Measurements from ENCODE around the gene CLCN6.
A peak's percentile ranks its signal among the peaks of the same experiment; 100 is the strongest.

The CLCN6 gene

DNA sequence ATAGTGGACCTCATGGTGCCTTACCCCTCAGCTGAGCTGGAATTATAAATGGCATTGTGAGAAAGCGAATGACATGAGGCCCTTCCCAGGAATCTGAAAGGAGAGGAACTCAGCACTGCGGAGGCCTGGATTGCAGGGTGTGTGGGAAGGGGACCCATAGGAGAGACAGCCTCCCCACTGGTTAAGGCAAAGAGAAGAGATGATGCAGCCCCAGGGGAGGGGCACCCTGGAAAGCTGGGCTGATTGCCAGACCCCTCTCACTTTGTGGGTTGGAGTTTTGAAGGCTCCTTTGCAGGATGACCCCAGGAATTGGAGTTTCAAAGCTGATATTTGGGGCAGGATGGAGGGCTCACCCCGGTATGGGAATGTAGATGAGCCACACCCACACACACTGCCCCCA is 50.7 kb downstream of the CLCN6 start:
- no peak for DNase-seq (ENCODE audit: low spot score)

DNA sequence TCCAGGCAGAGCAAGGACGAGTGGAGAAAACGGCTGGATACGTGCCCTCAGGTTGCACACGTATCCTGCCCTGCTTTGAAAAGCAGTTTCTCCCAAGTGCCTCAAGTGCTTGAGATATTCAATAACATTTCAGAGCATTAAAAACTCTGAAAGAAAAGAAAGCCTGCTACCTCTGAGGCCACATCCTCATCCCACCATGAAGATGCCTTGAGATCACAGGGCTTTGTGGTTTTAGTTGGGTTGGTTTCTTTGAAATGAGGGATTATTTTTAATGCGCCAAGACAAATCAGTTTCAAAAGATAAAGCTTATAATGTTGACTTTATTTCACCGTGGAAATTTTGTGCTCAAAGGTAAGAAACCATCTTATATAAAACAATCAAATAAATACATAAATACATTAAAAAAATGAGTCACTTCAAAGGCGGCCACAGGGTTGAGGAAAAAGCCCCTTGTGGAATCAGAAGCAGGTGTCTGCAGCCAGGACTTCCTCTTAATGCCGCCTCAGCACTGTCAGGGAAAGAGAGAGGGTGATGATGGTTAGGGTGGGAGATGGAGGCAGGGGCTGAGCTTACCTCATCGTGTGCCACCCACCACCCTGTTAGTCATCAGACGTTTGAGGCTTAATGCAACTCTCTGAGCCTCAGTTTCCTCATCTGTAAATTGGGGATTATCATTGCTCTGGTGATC is 51.3 kb downstream of the CLCN6 start:
- no peak for DNase-seq (ENCODE audit: low spot score)

DNA sequence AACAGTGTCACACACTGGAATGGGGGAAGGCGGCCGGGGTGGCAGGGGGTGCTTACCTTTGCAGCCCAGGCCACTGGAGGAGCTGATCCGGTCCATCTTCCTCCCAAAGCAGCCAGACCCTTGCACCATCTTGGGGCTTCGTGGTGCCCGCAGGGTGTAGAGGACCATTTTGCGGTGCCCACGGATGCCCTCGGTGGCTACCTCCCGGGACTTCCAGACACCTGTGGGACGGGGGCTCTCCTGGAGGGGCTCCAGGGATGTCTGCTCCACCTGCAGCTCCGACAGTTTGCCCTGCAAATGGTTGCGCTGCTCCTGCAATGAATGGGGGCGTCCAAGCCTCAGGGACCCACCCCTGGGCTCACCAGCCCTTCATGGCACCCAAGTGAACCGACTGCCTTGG is 52.2 kb downstream of the CLCN6 start:
- DNase-seq (ENCODE audit: low spot score), result no peak

DNA sequence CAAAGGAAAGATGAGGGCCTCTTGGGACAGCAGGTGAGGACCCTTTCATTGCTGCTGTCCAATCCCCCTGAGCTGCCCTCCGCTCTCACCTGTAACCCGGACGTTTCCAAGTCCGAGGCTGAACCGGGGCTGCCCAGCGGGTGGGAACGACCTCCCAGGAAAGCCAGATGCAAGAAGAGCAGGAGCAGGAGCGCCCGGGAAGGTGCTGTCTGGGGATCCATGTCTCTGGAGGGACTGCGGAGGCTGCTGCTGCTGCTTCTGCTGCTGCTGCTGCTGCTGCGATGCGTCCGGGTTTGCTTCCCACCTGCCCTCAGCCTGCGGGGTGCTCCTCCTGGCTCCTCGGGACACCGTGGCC is 52.6 kb downstream of the CLCN6 start, which contains the start of gene NPPB:
Gene NPPB (minus strand): TSS at position 333 of the 355 bp plus-strand sequence. CDS start 112 bp downstream, at position 221.
- DNase-seq (ENCODE audit: low spot score), result no peak

DNA sequence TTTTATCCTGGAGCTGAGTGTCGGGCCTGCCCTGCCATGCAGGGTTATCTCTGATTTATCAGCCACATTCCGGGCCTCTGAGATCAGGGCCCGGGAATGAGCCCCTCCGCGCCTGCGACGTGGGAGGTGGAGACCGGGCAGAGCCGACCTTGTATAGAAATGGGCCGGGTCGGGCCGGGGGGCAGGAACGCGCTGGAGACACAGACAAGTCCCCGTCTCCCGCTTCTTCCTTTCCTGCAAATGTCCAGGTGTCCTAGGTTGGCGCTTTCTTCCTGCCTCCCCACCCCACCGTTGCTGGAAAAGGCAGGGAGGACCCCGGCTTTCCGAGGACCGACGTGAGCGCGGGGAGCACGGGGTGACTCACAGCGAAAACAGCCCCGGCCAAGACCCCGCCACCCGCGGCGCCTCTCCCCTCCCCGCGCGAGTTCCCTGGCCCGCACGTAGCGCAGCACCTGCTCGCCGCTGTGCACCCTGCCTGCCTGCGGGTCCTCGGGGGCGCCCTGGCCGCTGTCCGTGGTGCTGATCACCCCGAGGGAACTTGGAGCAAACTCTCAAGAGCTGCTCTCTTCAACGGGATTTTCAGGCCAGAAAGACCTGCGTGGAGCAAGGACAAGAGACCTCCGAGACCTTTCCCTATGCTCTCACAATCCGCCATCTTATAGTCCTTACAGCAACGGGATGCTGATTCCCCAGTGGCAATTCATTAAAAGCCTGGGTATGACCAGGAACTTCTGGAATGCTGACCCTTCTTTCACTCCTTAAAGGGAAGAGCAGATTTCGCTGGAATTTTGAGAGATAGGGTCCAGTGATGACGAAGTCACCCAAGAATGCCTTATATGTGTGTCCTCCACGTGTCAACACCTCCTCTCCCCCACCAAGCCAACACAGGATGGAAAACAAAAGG is 53.2 kb downstream of the CLCN6 start:
- DNase-seq (ENCODE audit: low spot score), result no peak

DNA sequence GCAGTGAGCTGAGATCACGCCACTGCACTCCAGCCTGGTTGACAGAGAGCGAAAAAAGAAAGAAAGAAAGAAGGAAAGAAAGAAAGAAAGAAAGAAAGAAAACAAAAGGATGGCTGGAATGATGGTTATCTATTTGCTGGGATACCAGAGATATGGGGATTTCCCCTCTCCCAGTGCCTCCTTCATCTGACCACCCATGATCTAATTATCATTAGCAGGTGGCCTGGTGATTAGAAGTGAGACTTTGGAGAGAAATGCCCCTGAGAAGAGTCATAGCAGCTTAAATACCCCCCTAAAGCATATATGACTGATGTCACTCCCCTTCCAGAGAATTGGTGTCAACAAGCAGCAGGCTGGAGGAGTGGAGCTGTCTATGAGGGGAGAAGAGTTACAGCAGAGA is 54.1 kb downstream of the CLCN6 start:
- DNase-seq (ENCODE audit: low spot score), result no peak

DNA sequence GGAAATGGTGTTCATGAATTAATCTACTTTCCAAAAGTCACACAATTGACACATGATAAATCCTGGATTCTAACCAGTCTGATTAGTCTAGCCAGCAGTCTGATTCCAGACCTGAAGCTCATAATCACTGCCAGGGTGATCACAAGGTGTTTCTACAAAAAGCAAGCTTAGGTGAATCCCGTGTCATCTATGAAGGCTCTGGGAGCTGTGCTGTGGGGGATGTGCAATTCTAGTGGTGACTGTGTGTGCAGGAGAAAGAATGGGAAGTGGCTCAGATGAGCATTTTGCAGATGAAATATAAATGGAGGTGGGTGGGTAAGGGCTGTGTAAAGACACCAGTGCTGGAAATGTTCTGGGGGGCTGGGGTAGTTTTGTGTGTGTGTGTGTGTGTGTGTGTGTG is 54.6 kb downstream of the CLCN6 start:
- no peak for DNase-seq (ENCODE audit: low spot score)

DNA sequence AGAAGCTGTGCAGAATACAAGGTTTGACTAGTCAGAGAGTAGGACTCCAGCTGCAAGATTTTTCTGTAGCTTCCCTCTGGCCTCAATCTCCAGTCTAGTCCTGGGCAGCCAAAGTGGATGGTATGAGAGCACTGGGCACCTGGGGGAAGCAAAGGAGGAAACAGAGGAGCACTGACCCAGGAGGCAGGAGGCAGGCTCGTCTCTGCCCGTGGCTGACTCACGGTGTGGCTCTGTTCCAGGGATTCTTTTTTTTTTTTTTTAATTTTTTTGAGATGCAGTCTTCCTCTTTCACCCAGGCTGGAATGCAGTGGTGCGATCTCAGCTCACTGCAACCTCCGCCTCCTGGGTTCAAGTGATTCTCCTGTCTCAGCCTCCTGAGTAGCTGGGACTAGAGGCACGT is 56.9 kb downstream of the CLCN6 start:
- no peak for DNase-seq (ENCODE audit: low spot score)

DNA sequence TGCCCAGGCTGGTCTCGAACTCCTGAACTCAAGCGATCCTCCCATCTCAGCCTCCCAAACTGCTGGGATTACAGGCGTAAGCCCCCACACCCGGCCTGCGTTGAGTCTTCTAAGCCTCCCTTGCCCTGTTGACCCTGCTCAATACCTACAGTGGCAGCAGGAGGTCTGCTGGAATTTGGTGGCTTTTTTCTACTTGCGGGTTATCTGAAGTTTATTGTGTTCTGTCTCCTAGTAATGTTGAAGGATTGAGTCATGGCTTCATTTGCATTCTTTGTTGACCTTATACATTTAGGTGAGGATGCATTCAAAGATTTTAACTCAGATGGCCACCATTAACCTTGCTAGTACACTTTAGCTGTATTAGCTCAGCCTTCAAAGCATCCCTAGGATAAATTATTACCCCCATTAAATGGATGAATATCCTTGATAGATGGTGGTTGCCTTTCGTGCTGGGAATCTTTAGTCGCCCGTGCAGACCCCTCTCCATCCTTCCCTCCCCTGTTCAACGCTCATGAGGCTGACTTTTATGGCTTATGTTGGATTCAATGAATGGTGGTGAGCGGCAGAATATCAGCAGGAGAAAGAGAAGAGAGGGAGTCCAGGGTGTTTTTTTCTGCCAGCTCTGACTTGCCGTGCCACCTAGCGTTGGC is 62.5 kb downstream of the CLCN6 start:
- no peak for DNase-seq (ENCODE audit: low spot score)

DNA sequence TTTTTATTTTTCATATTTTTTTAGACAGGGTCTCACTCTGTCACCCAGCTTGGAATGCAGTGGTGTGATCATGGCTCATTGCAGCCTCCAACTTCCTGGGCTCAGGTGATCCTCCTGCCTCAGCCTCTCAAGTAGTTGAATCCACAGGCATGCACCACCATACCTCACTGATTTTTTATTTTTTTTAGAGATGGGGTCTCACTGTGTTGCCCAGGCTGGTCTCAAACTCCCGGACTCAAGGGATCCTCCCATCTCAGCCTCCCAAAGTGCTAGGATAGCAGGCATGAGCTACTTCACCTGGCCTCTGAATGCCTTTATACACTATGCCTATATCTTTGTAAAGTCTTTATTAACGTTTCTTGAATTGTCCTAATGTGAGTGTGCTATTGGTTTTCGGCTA is 63.1 kb downstream of the CLCN6 start:
- no peak for DNase-seq (ENCODE audit: low spot score)

DNA sequence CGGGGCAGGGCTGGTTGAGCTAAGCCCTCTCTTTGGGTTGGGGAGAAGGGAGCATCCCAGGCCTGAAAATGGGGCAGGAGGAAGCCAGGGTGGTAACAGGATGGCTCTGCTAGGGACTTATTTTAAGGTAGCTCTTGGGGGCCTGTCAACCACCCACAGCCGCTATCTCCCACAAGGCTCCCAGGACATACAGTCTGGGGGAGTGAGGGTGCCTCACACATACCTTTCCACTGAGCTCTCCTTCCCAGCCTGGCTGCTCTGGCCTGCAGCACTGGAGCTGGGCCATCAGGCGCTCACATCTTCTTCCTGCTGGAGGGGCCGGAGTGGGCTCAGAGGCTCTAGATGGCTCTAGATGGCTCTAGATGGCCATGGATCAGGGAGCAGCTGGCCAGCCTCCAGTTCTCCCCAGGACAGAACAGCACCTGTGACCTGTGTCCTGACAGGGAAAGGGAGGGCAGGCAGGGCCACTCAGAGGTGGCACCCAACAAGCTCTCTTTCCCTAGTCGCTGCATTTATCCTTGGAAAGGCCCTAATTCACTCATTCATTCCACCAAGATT is 63.7 kb downstream of the CLCN6 start:
- no peak for DNase-seq (ENCODE audit: low spot score)

DNA sequence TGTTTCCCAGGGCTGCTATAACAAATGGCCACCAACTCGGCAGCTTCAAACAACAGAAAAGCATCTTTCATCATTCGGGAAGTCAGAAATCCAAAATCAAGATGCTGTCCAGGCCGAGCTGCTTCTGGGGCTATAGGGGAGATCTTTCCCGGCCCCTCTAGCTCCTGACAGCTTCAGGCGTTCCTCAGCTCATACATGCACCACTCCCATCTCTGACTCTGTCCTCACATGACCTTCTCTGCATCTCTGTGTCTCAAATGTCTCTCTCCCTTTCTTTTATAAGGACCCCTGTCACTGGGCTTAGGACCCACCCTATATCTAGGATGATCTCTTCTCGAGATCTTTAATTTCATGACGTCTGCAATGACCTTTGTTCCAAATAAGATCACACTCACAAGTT is 66.6 kb downstream of the CLCN6 start:
- no peak for DNase-seq (ENCODE audit: low spot score)

DNA sequence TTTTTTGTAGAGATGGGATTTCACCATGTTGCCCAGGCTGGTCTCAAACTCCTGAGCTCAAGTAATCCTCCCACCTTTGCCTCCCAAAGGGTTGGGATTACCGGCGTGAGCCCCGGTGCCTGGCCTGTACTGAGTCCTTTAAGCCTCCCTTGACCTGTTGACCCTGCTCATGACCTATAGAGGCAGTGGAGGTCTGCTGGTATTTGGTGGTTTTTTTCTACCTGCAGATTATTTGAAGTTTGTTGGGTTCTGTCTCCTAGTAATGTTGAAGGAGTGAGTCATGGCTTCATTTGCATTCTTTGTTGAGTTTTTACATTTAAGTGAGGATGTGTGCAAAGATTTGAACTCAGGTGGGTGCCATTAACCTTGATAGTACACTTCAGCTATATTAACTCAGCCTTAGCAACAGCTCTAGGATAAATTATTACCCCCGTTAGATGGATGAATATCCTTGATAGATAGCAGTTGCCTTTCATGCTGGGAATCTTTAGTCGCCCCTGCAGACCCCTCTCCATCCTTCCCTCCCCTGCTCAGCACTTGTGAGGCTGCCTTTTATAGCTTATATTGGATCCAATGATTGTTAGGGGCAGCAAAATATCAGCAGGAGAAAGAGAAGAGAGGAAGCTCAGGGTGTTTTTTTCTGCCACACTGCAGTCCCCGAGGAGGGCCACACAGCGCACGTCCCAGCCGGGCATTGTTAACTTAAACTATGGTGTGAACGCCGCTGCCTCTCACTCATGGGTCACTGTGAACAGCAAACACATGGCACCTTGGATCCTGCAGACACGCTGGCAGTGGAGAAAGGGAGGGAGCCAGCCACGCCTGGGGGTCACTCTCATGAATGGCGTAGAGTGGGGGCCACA is 67.6 kb downstream of the CLCN6 start:
- DNase-seq (ENCODE audit: low spot score), result no peak

DNA sequence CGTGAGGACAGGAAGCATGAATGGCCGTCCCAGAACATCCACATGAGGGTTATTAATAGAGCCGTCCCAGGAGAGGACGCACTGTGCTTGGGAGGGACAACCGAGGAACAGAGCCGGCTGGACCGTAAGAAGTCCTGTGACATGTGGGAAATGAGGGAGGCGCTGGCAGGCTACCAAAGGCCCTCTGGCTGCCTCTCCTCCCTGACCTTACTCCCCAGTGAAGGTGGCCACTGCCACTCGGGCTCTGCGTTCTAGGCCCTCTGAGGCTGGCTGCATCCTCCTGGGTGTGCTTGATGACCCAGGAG is 68.2 kb downstream of the CLCN6 start:
- no peak for DNase-seq (ENCODE audit: low spot score)

DNA sequence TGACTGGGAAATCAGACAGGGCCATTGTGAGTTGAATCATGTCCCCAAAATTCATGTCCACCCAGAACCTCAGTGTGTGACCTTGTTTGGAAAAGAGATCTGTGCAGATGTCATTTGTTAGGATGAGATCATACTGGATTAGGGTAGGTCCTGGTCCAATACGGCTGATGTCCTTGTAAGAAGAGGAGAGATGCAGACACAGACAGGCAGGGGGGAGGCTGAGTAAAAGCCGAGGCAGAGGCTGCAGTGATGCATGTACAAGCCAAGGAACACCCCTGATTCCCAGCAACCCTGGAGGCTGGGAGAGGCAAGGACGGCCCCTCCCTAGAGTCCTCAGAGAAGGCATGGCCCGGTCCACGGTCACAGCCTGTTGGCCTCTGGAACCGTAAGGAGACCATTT is 68.6 kb downstream of the CLCN6 start:
- no peak for DNase-seq (ENCODE audit: low spot score)

DNA sequence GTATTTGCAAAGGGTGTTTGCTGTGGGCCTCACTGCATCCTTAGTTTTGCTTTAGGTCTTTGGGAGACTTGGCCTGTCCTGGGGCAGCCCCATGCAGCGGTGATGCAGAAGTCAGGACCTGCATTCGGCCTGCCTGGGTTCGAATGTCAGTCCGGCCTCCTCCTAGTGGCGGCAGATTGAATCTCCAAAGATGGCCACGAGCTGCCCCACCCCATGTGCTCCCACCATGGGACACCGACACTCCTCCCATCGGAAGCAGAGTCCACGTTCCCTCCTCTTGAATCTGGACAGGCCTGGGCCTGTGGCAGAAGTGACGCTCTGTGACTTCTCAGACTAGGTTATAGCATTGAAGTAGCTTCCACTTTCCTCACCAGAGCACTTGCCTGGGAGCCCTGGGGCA is 69.1 kb downstream of the CLCN6 start:
- DNase-seq (ENCODE audit: low spot score), result no peak

DNA sequence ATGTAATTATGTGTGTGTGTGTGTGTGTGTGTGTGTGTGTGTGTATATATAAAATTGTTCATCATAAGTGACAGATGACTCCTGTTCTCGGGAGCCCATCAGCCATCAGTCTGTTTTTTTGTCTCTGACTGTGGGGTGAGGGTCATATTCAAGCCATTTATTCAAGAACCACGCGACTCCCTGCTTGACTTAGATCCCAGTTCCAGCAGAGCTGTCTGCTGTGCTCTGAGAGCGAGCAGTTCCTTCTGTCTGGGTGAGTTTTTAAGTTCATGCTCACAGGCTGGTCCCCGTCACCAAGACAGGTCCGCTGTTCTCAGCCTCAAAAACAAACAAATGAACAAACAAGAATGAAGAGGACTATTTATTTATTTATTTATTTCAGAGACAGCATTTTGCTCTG is 71.1 kb downstream of the CLCN6 start:
- peak; percentile 11 for DNase-seq (ENCODE audit: low spot score)

DNA sequence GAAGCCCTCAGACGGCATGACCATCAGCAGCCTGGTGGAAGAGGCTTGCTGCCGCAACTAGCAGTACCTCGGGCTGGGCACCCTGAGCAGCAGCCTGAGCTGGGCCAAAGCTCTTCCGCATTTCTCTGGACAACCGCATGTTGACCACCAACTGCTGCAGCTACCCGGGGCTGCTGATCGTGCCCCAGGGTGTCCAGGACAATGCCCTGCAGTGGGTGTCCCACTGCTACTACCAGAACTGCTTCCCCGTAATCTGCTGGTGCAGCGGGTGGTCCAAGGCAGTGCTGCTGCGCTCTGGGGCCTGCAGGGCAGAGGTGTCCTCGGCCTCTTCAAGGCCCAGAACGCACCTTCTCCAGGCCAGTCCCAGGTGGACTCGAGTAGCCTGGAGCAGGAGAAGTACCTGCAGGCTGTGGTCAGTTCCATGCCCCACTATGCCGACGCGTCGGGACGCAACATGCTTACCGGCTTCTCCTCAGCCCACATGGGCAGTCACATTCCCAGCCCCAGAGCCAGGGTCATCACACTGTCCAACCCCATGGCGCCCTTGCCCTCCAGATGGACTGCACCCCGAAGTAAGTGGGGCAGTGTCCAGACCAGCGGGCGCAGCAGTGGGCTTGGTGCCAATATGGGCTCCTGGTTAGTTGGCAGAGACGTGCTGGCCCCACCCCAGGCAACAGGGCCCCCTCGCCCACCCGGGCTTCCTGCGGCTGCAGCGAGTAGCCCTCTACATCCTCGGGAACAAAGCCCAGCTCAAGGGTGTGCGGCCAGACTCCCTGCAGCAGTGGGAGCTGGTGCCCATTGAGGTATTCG is 72.3 kb downstream of the CLCN6 start:
- DNase-seq (ENCODE audit: low spot score), result peak; percentile 13

DNA sequence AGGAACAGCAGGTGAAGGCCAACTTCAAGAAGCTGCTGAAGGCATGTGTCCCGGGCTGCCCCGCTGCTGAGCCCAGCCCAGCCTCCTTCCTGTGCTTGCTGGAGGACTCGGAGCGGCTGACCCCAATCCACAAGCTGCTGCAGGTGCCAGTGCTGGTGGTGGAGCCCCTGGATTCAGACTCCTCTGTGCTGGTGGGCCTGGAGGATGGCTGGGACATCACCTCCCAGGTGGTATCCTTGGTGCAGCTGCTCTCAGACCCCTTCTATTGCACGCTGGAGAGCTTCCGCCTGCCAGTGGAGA is 72.8 kb downstream of the CLCN6 start:
- DNase-seq (ENCODE audit: low spot score), result no peak

DNA sequence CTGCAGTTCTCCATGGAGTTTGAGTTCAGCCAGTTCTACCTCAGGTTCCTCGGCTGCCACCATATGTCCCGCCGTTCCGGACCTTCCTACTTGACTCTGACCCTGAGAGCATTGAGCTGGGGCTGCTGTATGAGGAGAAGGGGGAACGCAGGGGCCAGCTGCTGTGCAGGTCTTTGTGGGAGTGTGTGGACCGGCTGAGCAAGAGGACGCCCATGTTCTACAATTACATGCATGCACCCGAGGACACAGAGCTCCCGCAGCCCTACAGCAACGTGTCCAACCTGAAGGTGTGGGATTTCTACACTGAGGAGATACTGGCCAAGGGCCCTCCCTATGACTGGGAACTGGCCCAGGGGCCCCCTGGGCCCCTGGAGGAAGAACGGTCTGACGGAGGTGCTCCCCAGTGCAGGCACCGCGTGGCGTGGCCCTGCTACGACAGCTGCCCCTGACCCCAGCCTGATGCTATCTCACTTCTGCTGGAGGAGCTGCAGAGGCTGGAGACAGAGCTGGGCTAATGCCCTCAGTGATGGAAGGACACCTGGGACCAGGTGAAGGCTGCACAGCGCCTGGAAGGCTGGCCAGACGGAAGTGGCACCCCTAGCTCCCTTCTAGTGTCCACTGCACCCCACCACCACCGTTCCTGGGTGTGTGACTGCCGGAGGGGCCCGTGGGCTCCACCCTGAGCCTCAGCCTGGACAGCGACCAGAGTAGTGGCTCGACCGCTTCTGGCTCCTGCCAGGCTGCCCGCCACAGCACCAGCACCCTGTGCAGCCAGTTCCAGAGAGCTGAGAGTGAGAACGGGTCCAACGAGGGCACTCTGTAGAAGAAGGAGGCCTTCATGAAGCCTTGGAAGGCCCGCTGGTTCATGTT is 73.6 kb downstream of the CLCN6 start:
- DNase-seq (ENCODE audit: low spot score), result peak; percentile 12

All from D341Med (cell line).